GM23338 (cell line): ENCODE measurements around the gene ENTPD5. TPM values are rescaled to one million over a fixed set of nuclear protein-coding genes. Genes with fewer than 3 reads are reported as not detected.
A peak's percentile ranks its signal among the peaks of the same experiment; 100 is the strongest.

Experiments used
- ATAC-seq: fragments of 200-7000 bp; cut with Tn5 transposase; 3 replicates; pipeline ENCODE4 v1.9.1; 2020
- DNase-seq: peaks from one replicate; pipeline ENCODE4 v3.0.0-alpha.2; 2015; ENCODE audit warnings: low spot score
- H2AFZ ChIP-seq: fragments of 200-600 bp; sonication (generic); 2 replicates; pipeline ENCODE4 v1.8.0; 2016; ENCODE audit warnings: antibody characterized with exemption, mild to moderate bottlenecking, moderate library complexity
- H3F3A ChIP-seq: fragments of 200-600 bp; sonication (generic); replicated peaks from 2 replicates; pipeline ENCODE4 v1.8.0; 2017; ENCODE audit warnings: antibody characterized with exemption, mixed run types, low read depth
- H3K27ac ChIP-seq: fragments of 200-600 bp; sonication (generic); 2 replicates; pipeline ENCODE4 v1.6.1; 2016; ENCODE audit warnings: low read depth
- H3K27me3 ChIP-seq: fragments of 200-600 bp; sonication (generic); 2 replicates; pipeline ENCODE4 v1.8.0; 2016; ENCODE audit warnings: mild to moderate bottlenecking, mixed run types, moderate library complexity; ENCODE audit not compliant: insufficient read depth
- H3K36me3 ChIP-seq: fragments of 200-600 bp; sonication (generic); 2 replicates; pipeline ENCODE4 v1.8.0; 2016; ENCODE audit warnings: mild to moderate bottlenecking; ENCODE audit not compliant: insufficient read depth
- H3K4me1 ChIP-seq: fragments of 200-600 bp; sonication (generic); 2 replicates; pipeline ENCODE4 v1.8.0; 2016; ENCODE audit warnings: mild to moderate bottlenecking, moderate library complexity; ENCODE audit not compliant: insufficient read depth
- H3K4me2 ChIP-seq: fragments of 200-600 bp; sonication (generic); 2 replicates; pipeline ENCODE4 v1.7.1; 2017; ENCODE audit warnings: mixed run types
- H3K4me3 ChIP-seq: fragments of 200-600 bp; sonication (generic); 2 replicates; pipeline ENCODE4 v1.6.1; 2016; ENCODE audit warnings: mixed run types
- H3K79me2 ChIP-seq: fragments of 200-600 bp; sonication (generic); replicated peaks from 2 replicates; pipeline ENCODE4 v1.8.0; 2017; ENCODE audit warnings: mild to moderate bottlenecking; ENCODE audit not compliant: insufficient read depth
- H3K9me2 ChIP-seq: fragments of 200-600 bp; sonication (generic); 2 replicates; pipeline ENCODE4 v1.8.0; 2017; ENCODE audit not compliant: insufficient read depth
- H4K20me1 ChIP-seq: fragments of 200-600 bp; sonication (generic); replicated peaks from 2 replicates; pipeline ENCODE4 v1.8.0; 2017; ENCODE audit warnings: mild to moderate bottlenecking; ENCODE audit not compliant: insufficient read depth
- H3K27ac Mint-ChIP-seq: 2 replicates; pipeline ENCODE4 v1.8.0; 2020; ENCODE audit warnings: inconsistent platforms, mild to moderate bottlenecking, moderate library complexity, mixed read lengths
- H3K27me3 Mint-ChIP-seq: 3 replicates; pipeline ENCODE4 v1.8.0; 2022; ENCODE audit warnings: low read depth, mild to moderate bottlenecking, moderate library complexity, mixed read lengths, inconsistent platforms; ENCODE audit not compliant: insufficient read depth, poor library complexity
- H3K36me3 Mint-ChIP-seq: 3 replicates; pipeline ENCODE4 v1.8.0; 2021; ENCODE audit warnings: low read depth, mild to moderate bottlenecking, inconsistent platforms, moderate library complexity, mixed read lengths
- H3K4me1 Mint-ChIP-seq: 3 replicates; pipeline ENCODE4 v1.8.0; 2020; ENCODE audit warnings: mild to moderate bottlenecking, inconsistent platforms, mixed read lengths
- H3K4me3 Mint-ChIP-seq: 3 replicates; pipeline ENCODE4 v1.8.0; 2021; ENCODE audit warnings: moderate library complexity, mild to moderate bottlenecking, inconsistent platforms, mixed read lengths
- H3K9me3 Mint-ChIP-seq: 3 replicates; pipeline ENCODE4 v1.8.0; 2020; ENCODE audit warnings: moderate library complexity, mild to moderate bottlenecking, inconsistent platforms, mixed read lengths
- EZH2 ChIP-seq: fragments of 200-600 bp; sonication (generic); IDR thresholded peaks from one replicate; pipeline ENCODE4 v1.8.0; 2017; ENCODE audit warnings: antibody characterized with exemption, mild to moderate bottlenecking, low read depth; ENCODE audit not compliant: unreplicated experiment
- JUNB ChIP-seq: IDR thresholded peaks from one replicate; pipeline ENCODE4 v1.6.1; 2016; ENCODE audit warnings: antibody characterized with exemption; ENCODE audit not compliant: unreplicated experiment
- NANOG ChIP-seq: IDR thresholded peaks from 2 replicates; pipeline ENCODE4 v1.6.1; 2016; ENCODE audit warnings: antibody characterized with exemption, borderline replicate concordance
- POLR2AphosphoS5 ChIP-seq: IDR thresholded peaks from 2 replicates; pipeline ENCODE4 v1.6.1; 2016; ENCODE audit warnings: antibody characterized with exemption, low read depth
- REST ChIP-seq: IDR thresholded peaks from one replicate; pipeline ENCODE4 v1.6.1; 2018; ENCODE audit warnings: antibody characterized with exemption; ENCODE audit not compliant: unreplicated experiment
- STAT1 ChIP-seq: IDR thresholded peaks from one replicate; pipeline ENCODE4 v1.6.1; 2016; ENCODE audit warnings: antibody characterized with exemption; ENCODE audit not compliant: unreplicated experiment
- ZNF114 ChIP-seq: fragments of 250-450 bp; sonication (Bioruptor Pico); IDR thresholded peaks from 2 replicates; pipeline ENCODE4 v1.5.0; 2020; ENCODE audit warnings: mild to moderate bottlenecking, moderate library complexity
- ZNF462 ChIP-seq: fragments of 250-450 bp; sonication (Bioruptor Pico); IDR thresholded peaks from 2 replicates; pipeline ENCODE4 v1.5.0; 2020; ENCODE audit warnings: mild to moderate bottlenecking, moderate library complexity
- polyA plus RNA-seq: library from polyadenylated mRNA; unstranded; fragments of >200 nt; fragmentation: Nextera tagmentation; extraction: Ambion mirVana; gene quantifications from 2 replicates; pipeline ENCODE4 v1.2.1, GENCODE V29; 2016
- total RNA-seq: library from RNA; depleted of rRNA; stranded (reverse); fragments of >200 nt; shearing (Covaris generic); gene quantifications from 2 replicates; pipeline ENCODE4 v1.2.3, GENCODE V29; 2014

The ENTPD5 gene
- total and polyA plus RNA-seq, 2 experiments from 2014 or later: 4.6 to 5.5 TPM

GRCh38 chr14:73996731-73997107 is 22.4 kb downstream of the ENTPD5 start (continued):
- TF ChIP-seq ZNF462 (CRISPR knock-in tag) (no peak), ZNF114 (CRISPR knock-in tag) (no peak)

GRCh38 chr14:73995977-73996378 is 23.1 kb downstream of the ENTPD5 start:
- ATAC-seq: no peak
- Mint-ChIP-seq H3K4me1 (no peaks in the 10 kb centered on the region), H3K27me3 (peaks cover 2% of the 10 kb centered on the region), H3K36me3 (no peaks in the 10 kb centered on the region), H3K4me3 (no peak overlapping the region), H3K9me3 (no peaks in the 10 kb centered on the region), H3K27ac (peak overlapping the region; percentile 28; the same call in 1 of the 2 replicates)
- Histone ChIP-seq H3K4me2 (no peak overlapping the region), H4K20me1 (no peaks in the 10 kb centered on the region; the same call in 1 of the 2 replicates), H3K9me2 (no peaks in the 10 kb centered on the region), H3K4me3 (no peak overlapping the region), H3K27me3 (no peaks in the 10 kb centered on the region), H3K4me1 (no peaks in the 10 kb centered on the region), H3K27ac (no peak overlapping the region), H3F3A (no peaks in the 10 kb centered on the region), H3K36me3 (no peaks in the 10 kb centered on the region), H2AFZ (no peak overlapping the region), H3K79me2 (no peaks in the 10 kb centered on the region)
- no peak for DNase-seq
- TF ChIP-seq NANOG: no peak
- no peak for TF ChIP-seq POLR2AphosphoS5
- no peak for TF ChIP-seq ZNF114 (CRISPR knock-in tag)
- TF ChIP-seq JUNB: no peak
- no peak for TF ChIP-seq REST
- no peak for TF ChIP-seq EZH2
- no peak for TF ChIP-seq STAT1
